ENCODE results near the gene KRT15.

The KRT15 gene

DNA sequence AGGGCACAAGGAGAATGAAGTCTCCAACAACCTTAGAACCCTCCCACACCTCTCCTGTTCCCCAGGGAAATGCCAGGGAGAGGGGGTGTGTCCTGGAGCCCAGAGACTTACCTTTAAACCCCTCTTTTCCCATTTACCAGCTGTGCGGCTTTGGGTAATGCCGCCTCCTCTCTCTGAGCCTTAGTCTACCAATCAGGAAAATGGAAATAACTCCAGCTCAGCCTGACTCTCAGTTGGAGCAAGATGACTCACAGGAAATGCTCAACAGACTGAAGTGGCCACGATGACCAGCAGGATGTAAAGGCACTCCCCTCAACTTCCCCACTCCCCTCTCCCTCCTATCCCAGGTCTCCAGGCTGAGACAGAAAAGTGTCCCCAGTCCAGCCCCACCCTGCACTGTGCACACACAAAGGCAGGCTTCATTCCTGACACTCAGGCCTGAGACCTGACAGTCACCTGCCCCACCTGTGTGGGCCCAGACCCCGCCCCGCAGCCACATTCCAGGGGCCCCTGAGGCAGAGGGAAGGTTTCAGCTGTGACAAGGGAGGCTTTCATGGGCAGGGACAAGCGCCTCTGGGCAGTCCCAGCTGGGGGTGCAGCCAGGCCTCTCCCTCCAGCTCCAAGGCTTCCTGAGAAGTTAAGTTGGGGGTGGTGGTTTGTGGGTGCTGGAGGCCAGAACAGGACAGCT is 3.0 kb upstream of the KRT15 start:
- H3K9me2 ChIP-seq (replicated peaks; ENCODE audit: insufficient read depth, low read length) = no peaks in the 10 kb centered on the region
- no peaks in the 10 kb centered on the region for H4K20me1 ChIP-seq (ENCODE audit: insufficient read depth, low read length)
- DNase-seq = no peak
- H3K4me1 ChIP-seq (ENCODE audit: low read length) = peaks cover 22% of the 10 kb centered on the region
- TF ChIP-seq, protein P1, sequence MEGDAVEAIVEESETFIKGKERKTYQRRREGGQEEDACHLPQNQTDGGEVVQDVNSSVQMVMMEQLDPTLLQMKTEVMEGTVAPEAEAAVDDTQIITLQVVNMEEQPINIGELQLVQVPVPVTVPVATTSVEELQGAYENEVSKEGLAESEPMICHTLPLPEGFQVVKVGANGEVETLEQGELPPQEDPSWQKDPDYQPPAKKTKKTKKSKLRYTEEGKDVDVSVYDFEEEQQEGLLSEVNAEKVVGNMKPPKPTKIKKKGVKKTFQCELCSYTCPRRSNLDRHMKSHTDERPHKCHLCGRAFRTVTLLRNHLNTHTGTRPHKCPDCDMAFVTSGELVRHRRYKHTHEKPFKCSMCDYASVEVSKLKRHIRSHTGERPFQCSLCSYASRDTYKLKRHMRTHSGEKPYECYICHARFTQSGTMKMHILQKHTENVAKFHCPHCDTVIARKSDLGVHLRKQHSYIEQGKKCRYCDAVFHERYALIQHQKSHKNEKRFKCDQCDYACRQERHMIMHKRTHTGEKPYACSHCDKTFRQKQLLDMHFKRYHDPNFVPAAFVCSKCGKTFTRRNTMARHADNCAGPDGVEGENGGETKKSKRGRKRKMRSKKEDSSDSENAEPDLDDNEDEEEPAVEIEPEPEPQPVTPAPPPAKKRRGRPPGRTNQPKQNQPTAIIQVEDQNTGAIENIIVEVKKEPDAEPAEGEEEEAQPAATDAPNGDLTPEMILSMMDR (IDR thresholded peaks at IDR 0.05; ENCODE audit: low read length) = no peak
- no peak for TF ChIP-seq EZH2phosphoT487 (IDR thresholded peaks at IDR 0.05; ENCODE audit: low read length)
- no peak for TF ChIP-seq EZH2 (optimal IDR thresholded peaks at IDR 0.05; ENCODE audit: low read depth, low read length)
- H3K9me3 ChIP-seq (replicated peaks; ENCODE audit: insufficient read depth, low read length) = no peaks in the 10 kb centered on the region
- no peak overlapping the region for H3K9ac ChIP-seq (ENCODE audit: low read length)
- no peaks in the 10 kb centered on the region for H3K79me2 ChIP-seq (ENCODE audit: low read length)
- H3F3A ChIP-seq (ENCODE audit: insufficient read depth, low read length) = no peaks in the 10 kb centered on the region
- peaks cover 2% of the 10 kb centered on the region; the same call in 1 of the 2 replicates for H3K27me3 ChIP-seq (replicated peaks; ENCODE audit: insufficient read depth, low read length)
- no peaks in the 10 kb centered on the region for H3K36me3 ChIP-seq (replicated peaks; ENCODE audit: insufficient read depth, low read length)
- no peak overlapping the region for H2AFZ ChIP-seq (ENCODE audit: low read length)
- H3K4me3 ChIP-seq (ENCODE audit: low read length) = no peak overlapping the region
- no peak overlapping the region for H3K4me2 ChIP-seq (ENCODE audit: low read depth, low read length)
- no peak overlapping the region for H3K27ac ChIP-seq (ENCODE audit: low read length)

DNA sequence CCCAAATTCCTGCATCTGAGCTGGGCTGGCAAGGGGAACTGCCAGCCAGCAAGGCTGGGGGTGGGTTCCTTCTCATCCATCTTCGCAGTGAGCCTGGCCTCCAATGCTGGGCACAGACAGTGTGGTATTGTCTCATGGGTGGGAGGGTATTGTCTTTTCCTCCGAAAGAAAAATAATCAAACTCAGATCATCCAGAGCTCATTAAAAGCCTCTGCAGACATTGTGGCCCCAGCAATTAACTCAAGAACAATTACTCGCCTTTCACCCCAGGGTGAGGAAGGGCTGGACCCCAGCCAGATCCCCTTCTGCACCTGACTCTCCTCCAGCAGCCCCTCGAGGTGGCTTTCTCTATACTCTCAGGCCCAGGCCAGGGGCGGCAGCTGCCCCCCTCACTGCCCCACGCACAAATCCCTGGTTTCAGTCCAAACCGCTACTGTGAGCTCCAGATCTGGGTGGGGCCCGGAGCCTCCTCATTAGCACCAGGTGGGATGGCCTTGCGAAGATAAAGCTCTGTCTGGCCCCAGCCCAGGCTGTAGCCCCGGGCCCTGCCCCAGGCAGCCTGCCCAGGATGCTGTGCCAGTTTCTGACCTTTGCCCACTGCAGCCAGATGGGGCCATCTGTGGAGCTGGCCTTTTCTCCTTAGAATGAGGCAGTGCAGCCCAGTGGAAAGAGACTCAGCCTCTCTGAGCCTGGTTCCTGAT is 2.3 kb upstream of the KRT15 start:
- TF ChIP-seq EZH2 (optimal IDR thresholded peaks at IDR 0.05; ENCODE audit: low read depth, low read length) = no peak
- no peak for TF ChIP-seq EZH2phosphoT487 (IDR thresholded peaks at IDR 0.05; ENCODE audit: low read length)
- TF ChIP-seq, protein P1 (IDR thresholded peaks at IDR 0.05; ENCODE audit: low read length) = no peak
- no peaks in the 10 kb centered on the region for H3K9me2 ChIP-seq (replicated peaks; ENCODE audit: insufficient read depth, low read length)
- no peaks in the 10 kb centered on the region for H4K20me1 ChIP-seq (ENCODE audit: insufficient read depth, low read length)
- no peak overlapping the region for H2AFZ ChIP-seq (ENCODE audit: low read length)
- H3K4me2 ChIP-seq (ENCODE audit: low read depth, low read length) = no peak overlapping the region
- H3K4me3 ChIP-seq (ENCODE audit: low read length) = no peak overlapping the region
- no peak for DNase-seq
- no peaks in the 10 kb centered on the region for H3K27me3 ChIP-seq (replicated peaks; ENCODE audit: insufficient read depth, low read length)
- H3K9me3 ChIP-seq (replicated peaks; ENCODE audit: insufficient read depth, low read length) = no peaks in the 10 kb centered on the region
- H3K36me3 ChIP-seq (replicated peaks; ENCODE audit: insufficient read depth, low read length) = no peaks in the 10 kb centered on the region
- H3K27ac ChIP-seq (ENCODE audit: low read length) = no peak overlapping the region
- H3K9ac ChIP-seq (ENCODE audit: low read length) = no peak overlapping the region
- no peaks in the 10 kb centered on the region for H3K79me2 ChIP-seq (ENCODE audit: low read length)
- no peaks in the 10 kb centered on the region for H3F3A ChIP-seq (ENCODE audit: insufficient read depth, low read length)
- H3K4me1 ChIP-seq (ENCODE audit: low read length) = peaks cover 22% of the 10 kb centered on the region

DNA sequence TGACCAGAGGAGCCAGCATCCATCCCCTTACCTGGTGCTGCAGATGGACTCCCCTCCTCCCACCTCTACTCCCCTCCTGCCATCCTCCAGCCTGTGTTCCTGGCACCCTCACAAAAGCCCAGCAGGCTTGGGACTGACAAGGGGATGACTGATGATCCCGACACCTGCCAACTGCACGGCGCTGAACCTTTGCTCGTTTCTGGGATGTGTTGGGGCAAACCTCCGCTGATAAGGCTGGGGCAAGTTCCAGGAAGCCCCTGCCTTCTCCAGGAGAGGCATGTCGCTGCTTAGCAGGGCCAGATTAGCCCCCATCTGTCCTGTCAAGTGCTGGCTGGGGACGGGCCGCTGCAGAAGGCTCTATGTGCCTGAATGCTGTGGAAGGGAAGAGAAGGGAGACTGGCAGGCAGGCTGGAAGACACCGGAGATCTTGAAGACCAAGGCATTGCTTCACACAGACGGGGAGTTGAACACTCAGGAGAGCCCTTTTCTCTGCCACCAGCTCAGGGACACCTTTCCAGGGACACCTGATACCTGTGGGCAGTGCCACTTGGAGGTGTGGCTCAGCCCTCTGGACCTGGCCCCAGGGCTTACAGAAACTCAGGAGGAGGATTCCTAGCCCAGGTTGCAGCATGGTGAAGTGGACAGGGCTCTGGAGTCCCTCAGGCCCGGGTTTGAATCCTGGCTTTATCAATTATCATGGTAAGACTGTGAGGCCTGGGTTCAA is 973 bp upstream of the KRT15 start:
- TF ChIP-seq, protein P1 (IDR thresholded peaks at IDR 0.05; ENCODE audit: low read length) = no peak
- no peak for TF ChIP-seq EZH2phosphoT487 (IDR thresholded peaks at IDR 0.05; ENCODE audit: low read length)
- no peak for TF ChIP-seq EZH2 (optimal IDR thresholded peaks at IDR 0.05; ENCODE audit: low read depth, low read length)

More for the DNA sequence above, 973 bp upstream of the KRT15 start:
- no peak for DNase-seq
- Histone ChIP-seq H4K20me1 (ENCODE audit: insufficient read depth, low read length) (no peaks in the 10 kb centered on the region), H3K4me1 (ENCODE audit: low read length) (peaks cover 22% of the 10 kb centered on the region), H3K9ac (ENCODE audit: low read length) (no peak overlapping the region), H3K9me2 (replicated peaks; ENCODE audit: insufficient read depth, low read length) (no peaks in the 10 kb centered on the region), H3K4me3 (ENCODE audit: low read length) (no peak overlapping the region), H3K9me3 (replicated peaks; ENCODE audit: insufficient read depth, low read length) (no peaks in the 10 kb centered on the region), H3K27ac (ENCODE audit: low read length) (no peak overlapping the region), H3F3A (ENCODE audit: insufficient read depth, low read length) (no peaks in the 10 kb centered on the region), H3K36me3 (replicated peaks; ENCODE audit: insufficient read depth, low read length) (no peaks in the 10 kb centered on the region), H3K79me2 (ENCODE audit: low read length) (no peaks in the 10 kb centered on the region), H3K27me3 (replicated peaks; ENCODE audit: insufficient read depth, low read length) (no peaks in the 10 kb centered on the region), H3K4me2 (ENCODE audit: low read depth, low read length) (no peak overlapping the region), H2AFZ (ENCODE audit: low read length) (no peak overlapping the region)
